Measurements from ENCODE around the gene PTGES3. TPM values are rescaled to one million over a fixed set of nuclear protein-coding genes. Genes with fewer than 3 reads are reported as not detected.
A peak's percentile ranks its signal among the peaks of the same experiment; 100 is the strongest.

The PTGES3 gene
- total and polyA plus RNA-seq, 7 donors, result 92.8 to 209 (median 156) TPM

GRCh38 chr12:56678852-56679251 lies 9.2 kb downstream of the PTGES3 start:
- peaks cover 0 to 73% (median 57%) of the 10 kb centered on the region in 4 donors for H3K4me1 ChIP-seq
- intact Hi-C loops (cut with DNase I), result no loop called here

DNA sequence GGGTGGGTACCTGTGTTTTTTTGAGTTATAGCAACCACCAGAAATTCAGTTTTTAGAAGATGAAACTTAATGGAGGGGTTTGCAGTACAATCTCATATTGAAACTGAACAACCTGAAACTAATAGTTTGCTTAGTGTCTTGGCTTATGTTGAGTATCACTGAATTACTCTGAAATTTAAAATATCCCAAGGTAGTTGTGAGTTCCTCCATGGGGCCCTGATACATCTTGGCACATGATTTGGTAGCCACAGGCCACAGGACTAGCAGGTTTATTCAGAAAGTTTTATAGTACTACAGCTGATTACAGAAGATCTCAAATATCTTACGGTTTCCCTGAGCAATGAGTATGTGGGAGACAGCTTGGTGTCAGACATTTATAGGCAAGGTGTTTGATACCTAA lies 10.4 kb downstream of the PTGES3 start:
- Histone ChIP-seq H3K27ac (peak overlapping the region in 1 of 4 donors; percentile 31), H3K4me1 (peaks cover 0 to 71% (median 57%) of the 10 kb centered on the region in 4 donors), H3K27me3 (no peaks in the 10 kb centered on the region), H3K9me3 (no peaks in the 10 kb centered on the region), H3K36me3 (peaks cover 0 to 10% (median 0%) of the 10 kb centered on the region in 4 donors), H3K4me3 (no peak overlapping the region)
- WGBS, 2 donors, result 15 to 67% methylated on average over 1 of the region's 1 CpG
- intact Hi-C loops (cut with DNase I), result no loop called here
- no peak for DNase-seq
- no peak for TF ChIP-seq EP300 (IDR thresholded peaks at IDR 0.05)

More at GRCh38 chr12:56678852-56679251, 9.2 kb downstream of the PTGES3 start:
- H3K27ac ChIP-seq, result no peak overlapping the region
- H3K9me3 ChIP-seq, result no peaks in the 10 kb centered on the region
- peaks cover 0 to 10% (median 0%) of the 10 kb centered on the region in 4 donors for H3K36me3 ChIP-seq
- DNase-seq, result no peak
- no peak overlapping the region for H3K4me3 ChIP-seq
- TF ChIP-seq, protein P1, sequence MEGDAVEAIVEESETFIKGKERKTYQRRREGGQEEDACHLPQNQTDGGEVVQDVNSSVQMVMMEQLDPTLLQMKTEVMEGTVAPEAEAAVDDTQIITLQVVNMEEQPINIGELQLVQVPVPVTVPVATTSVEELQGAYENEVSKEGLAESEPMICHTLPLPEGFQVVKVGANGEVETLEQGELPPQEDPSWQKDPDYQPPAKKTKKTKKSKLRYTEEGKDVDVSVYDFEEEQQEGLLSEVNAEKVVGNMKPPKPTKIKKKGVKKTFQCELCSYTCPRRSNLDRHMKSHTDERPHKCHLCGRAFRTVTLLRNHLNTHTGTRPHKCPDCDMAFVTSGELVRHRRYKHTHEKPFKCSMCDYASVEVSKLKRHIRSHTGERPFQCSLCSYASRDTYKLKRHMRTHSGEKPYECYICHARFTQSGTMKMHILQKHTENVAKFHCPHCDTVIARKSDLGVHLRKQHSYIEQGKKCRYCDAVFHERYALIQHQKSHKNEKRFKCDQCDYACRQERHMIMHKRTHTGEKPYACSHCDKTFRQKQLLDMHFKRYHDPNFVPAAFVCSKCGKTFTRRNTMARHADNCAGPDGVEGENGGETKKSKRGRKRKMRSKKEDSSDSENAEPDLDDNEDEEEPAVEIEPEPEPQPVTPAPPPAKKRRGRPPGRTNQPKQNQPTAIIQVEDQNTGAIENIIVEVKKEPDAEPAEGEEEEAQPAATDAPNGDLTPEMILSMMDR (IDR thresholded peaks at IDR 0.05), result no peak
- TF ChIP-seq POLR2AphosphoS5 (IDR thresholded peaks at IDR 0.05) (no peak), EP300 (IDR thresholded peaks at IDR 0.05) (no peak), POLR2A (IDR thresholded peaks at IDR 0.05) (no peak)
- no peaks in the 10 kb centered on the region for H3K27me3 ChIP-seq
- WGBS, 2 donors, result 88 to 93% methylated on average over 2 of the region's 2 CpGs

- no peak for TF ChIP-seq POLR2A (IDR thresholded peaks at IDR 0.05)
- no peak for TF ChIP-seq EP300 (IDR thresholded peaks at IDR 0.05)
- TF ChIP-seq, protein P1 (IDR thresholded peaks at IDR 0.05), result no peak
- Histone ChIP-seq H3K4me3 (no peak overlapping the region), H3K27ac (peak overlapping the region in 1 of 4 donors; percentile 31), H3K36me3 (peaks cover 0 to 16% (median 3%) of the 10 kb centered on the region in 4 donors), H3K4me1 (peaks cover 0 to 71% (median 55%) of the 10 kb centered on the region in 4 donors), H3K27me3 (no peaks in the 10 kb centered on the region), H3K9me3 (no peaks in the 10 kb centered on the region)
- DNase-seq, result no peak
- intact Hi-C loops (cut with DNase I), result no loop called here
- 25 to 67% methylated on average over 11 of the region's 11 CpGs for WGBS, 2 donors
Measured at GRCh38 chr12:56676851-56677580, 11.1 kb downstream of the PTGES3 start.

- Histone ChIP-seq H3K27me3 (no peaks in the 10 kb centered on the region), H3K9me3 (no peaks in the 10 kb centered on the region), H3K36me3 (peaks cover 11 to 61% (median 40%) of the 10 kb centered on the region in 4 donors), H3K4me1 (peaks cover 0 to 44% (median 33%) of the 10 kb centered on the region in 4 donors), H3K27ac (no peak overlapping the region), H3K4me3 (no peak overlapping the region)
- intact Hi-C loops (cut with DNase I), result no loop called here
- TF ChIP-seq POLR2AphosphoS5 (IDR thresholded peaks at IDR 0.05), result no peak
- TF ChIP-seq EP300 (IDR thresholded peaks at IDR 0.05), result no peak
- no peak for TF ChIP-seq POLR2A (IDR thresholded peaks at IDR 0.05)
- TF ChIP-seq, protein P1 (IDR thresholded peaks at IDR 0.05), result no peak
- 12 to 70% methylated on average over 2 of the region's 2 CpGs for WGBS, 2 donors
- no peak for DNase-seq
Measured at GRCh38 chr12:56671608-56672007, 16.5 kb downstream of the PTGES3 start.

DNA sequence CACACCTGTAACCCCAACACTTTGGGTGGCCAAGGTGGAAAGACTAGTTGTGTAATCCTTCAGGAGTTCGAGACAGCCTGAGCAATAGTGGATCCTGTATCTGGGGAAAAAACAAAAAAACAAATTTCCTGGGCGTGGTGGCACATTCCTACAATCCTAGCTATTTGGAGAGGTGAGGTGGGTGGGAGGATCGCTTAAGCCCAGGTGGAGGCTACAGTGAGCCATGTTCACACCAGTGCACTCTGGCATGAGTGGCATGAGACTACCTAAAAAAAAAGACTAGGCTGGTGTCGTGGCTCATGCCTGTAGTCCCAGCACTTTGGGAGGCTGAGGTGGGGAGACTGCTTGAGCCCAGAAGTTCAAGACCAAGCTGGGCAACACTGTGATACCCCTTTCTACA lies 17.2 kb downstream of the PTGES3 start:
- no peak overlapping the region for H3K27ac ChIP-seq
- no peak for TF ChIP-seq POLR2A (IDR thresholded peaks at IDR 0.05)
- no peak for TF ChIP-seq EP300 (IDR thresholded peaks at IDR 0.05)
- TF ChIP-seq, protein P1 (IDR thresholded peaks at IDR 0.05), result no peak
- TF ChIP-seq POLR2AphosphoS5 (IDR thresholded peaks at IDR 0.05), result no peak
- H3K4me1 ChIP-seq, result peaks cover 0 to 37% (median 29%) of the 10 kb centered on the region in 4 donors
- H3K9me3 ChIP-seq, result no peaks in the 10 kb centered on the region
- peaks cover 11 to 69% (median 44%) of the 10 kb centered on the region in 4 donors for H3K36me3 ChIP-seq
- no peak overlapping the region for H3K4me3 ChIP-seq
- no peak for DNase-seq
- H3K27me3 ChIP-seq, result no peaks in the 10 kb centered on the region
- intact Hi-C loops (cut with DNase I), result no loop called here
- 31 to 78% methylated on average over 4 of the region's 4 CpGs for WGBS, 2 donors

All from sigmoid colon (tissue), 7 donors.